Neural cell (in vitro differentiated cells): ENCODE measurements around the gene GTF2IRD1. TPM values are rescaled to one million over a fixed set of nuclear protein-coding genes. Genes with fewer than 3 reads are reported as not detected.
A peak's percentile ranks its signal among the peaks of the same experiment; 100 is the strongest.

Experiments used
- H2AFZ ChIP-seq: fragments of 200-600, 300-800 bp; sonication (generic), shearing (Covaris generic); 2 replicates; pipeline ENCODE4 v1.6.0; 2014; ENCODE audit warnings: low read depth, mild to moderate bottlenecking, antibody characterized with exemption, low read length, moderate library complexity
- H3F3A ChIP-seq: fragments of 200-600 bp; shearing (Covaris generic); 2 replicates; pipeline ENCODE4 v1.6.1; 2016; ENCODE audit warnings: mild to moderate bottlenecking, moderate library complexity, mixed read lengths, antibody characterized with exemption, low read length; ENCODE audit not compliant: insufficient read depth, poor library complexity, severe bottlenecking
- H3K27ac ChIP-seq: fragments of 200-600, 300-800 bp; sonication (generic), shearing (Covaris generic); 2 replicates; pipeline ENCODE4 v1.5.1; 2014; ENCODE audit warnings: mild to moderate bottlenecking, low read length, moderate library complexity
- H3K27me3 ChIP-seq: fragments of 300-800, 200-600 bp; sonication (generic), shearing (Covaris generic); 2 replicates; pipeline ENCODE4 v1.6.0; 2014; ENCODE audit warnings: mild to moderate bottlenecking, low read depth, low read length, moderate library complexity; ENCODE audit not compliant: insufficient read depth
- H3K36me3 ChIP-seq: fragments of 300-800, 200-600 bp; sonication (generic), shearing (Covaris generic); 2 replicates; pipeline ENCODE4 v1.5.1; 2014; ENCODE audit warnings: mild to moderate bottlenecking, antibody characterized with exemption, low read length, moderate library complexity; ENCODE audit not compliant: insufficient read depth
- H3K4me2 ChIP-seq: fragments of 300-800, 200-600 bp; sonication (generic), shearing (Covaris generic); 2 replicates; pipeline ENCODE4 v1.6.0; 2014; ENCODE audit warnings: mild to moderate bottlenecking, low read length
- H3K4me3 ChIP-seq: fragments of 300-800, 200-600 bp; sonication (generic), shearing (Covaris generic); 2 replicates; pipeline ENCODE4 v1.5.1; 2014; ENCODE audit warnings: mild to moderate bottlenecking, low read length, moderate library complexity
- H3K79me2 ChIP-seq: fragments of 200-600 bp; shearing (Covaris generic); replicated peaks from 2 replicates; pipeline ENCODE4 v1.6.0; 2014; ENCODE audit warnings: mild to moderate bottlenecking, low read length, moderate library complexity; ENCODE audit not compliant: insufficient read depth
- H3K9ac ChIP-seq: fragments of 300-800, 200-600 bp; sonication (generic), shearing (Covaris generic); 2 replicates; pipeline ENCODE4 v1.6.1; 2016; ENCODE audit warnings: mild to moderate bottlenecking, low read length, mixed read lengths
- H3K9me2 ChIP-seq: fragments of 200-600 bp; shearing (Covaris generic); 2 replicates; pipeline ENCODE4 v1.6.1; 2016; ENCODE audit warnings: mild to moderate bottlenecking, low read length, mixed read lengths; ENCODE audit not compliant: insufficient read depth
- H3K9me3 ChIP-seq: fragments of 200-600, 300-800 bp; sonication (generic), shearing (Covaris generic); 2 replicates; pipeline ENCODE4 v1.6.1; 2016; ENCODE audit warnings: mild to moderate bottlenecking, mixed run types, low read length, moderate library complexity, mixed read lengths
- H4K20me1 ChIP-seq: fragments of 200-600 bp; shearing (Covaris generic); 2 replicates; pipeline ENCODE4 v1.6.1; 2016; ENCODE audit warnings: mild to moderate bottlenecking, mixed run types; ENCODE audit not compliant: insufficient read depth
- CTCF ChIP-seq: fragments of 450-650 bp; IDR thresholded peaks from 2 replicates; pipeline ENCODE4 v1.5.1; 2014; ENCODE audit warnings: antibody characterized with exemption, mild to moderate bottlenecking, moderate library complexity; ENCODE audit not compliant: poor library complexity, severe bottlenecking
- EP300 ChIP-seq: fragments of 450-650 bp; conservative IDR thresholded peaks from 2 replicates; pipeline ENCODE4 v1.6.1; 2014; ENCODE audit warnings: antibody characterized with exemption, mild to moderate bottlenecking, moderate library complexity; ENCODE audit not compliant: poor library complexity, severe bottlenecking
- EZH2 ChIP-seq: fragments of 200-600, 300-800 bp; shearing (Covaris generic), sonication (generic); IDR thresholded peaks from 2 replicates; pipeline ENCODE4 v1.6.1; 2014; ENCODE audit warnings: antibody characterized with exemption, low read length, borderline replicate concordance, mild to moderate bottlenecking; ENCODE audit not compliant: insufficient read depth, poor library complexity, severe bottlenecking
- MXI1 ChIP-seq: fragments of 450-650 bp; conservative IDR thresholded peaks from 2 replicates; pipeline ENCODE4 v1.6.1; 2014; ENCODE audit warnings: antibody characterized with exemption, mild to moderate bottlenecking; ENCODE audit not compliant: poor library complexity, severe bottlenecking
- POLR2AphosphoS5 ChIP-seq: IDR thresholded peaks from 2 replicates; pipeline ENCODE4 v1.6.1; 2012
- RAD21 ChIP-seq: fragments of 450-650 bp; conservative IDR thresholded peaks from 2 replicates; pipeline ENCODE4 v1.6.1; 2014; ENCODE audit warnings: antibody characterized with exemption, mild to moderate bottlenecking, moderate library complexity
- REST ChIP-seq: IDR thresholded peaks from 2 replicates; pipeline ENCODE4 v1.6.1; 2012; ENCODE audit warnings: borderline replicate concordance
- SMC3 ChIP-seq: fragments of 450-650 bp; conservative IDR thresholded peaks from 2 replicates; pipeline ENCODE4 v1.6.1; 2014; ENCODE audit warnings: antibody characterized with exemption, mild to moderate bottlenecking, moderate library complexity; ENCODE audit not compliant: poor library complexity
- TAF1 ChIP-seq: IDR thresholded peaks from 2 replicates; pipeline ENCODE4 v1.6.1; 2012; ENCODE audit warnings: low read depth
- polyA plus RNA-seq: library from polyadenylated mRNA; depleted of rRNA; stranded (reverse); fragments of >200 nt; gene quantifications from 2 replicates; pipeline ENCODE4 v1.2.3, GENCODE V29; 2014

Gene GTF2IRD1
- polyA plus RNA-seq, 1 donor from 2014 or later: 31.9 TPM

- Histone ChIP-seq H3K4me3 (no peak overlapping the region), H3K27ac (no peak overlapping the region), H2AFZ (no peak overlapping the region), H3K4me2 (no peak overlapping the region), H3K27me3 (no peaks in the 10 kb centered on the region), H3K9me3 (no peaks in the 10 kb centered on the region), H3K79me2 (peaks cover 15% of the 10 kb centered on the region), H4K20me1 (no peaks in the 10 kb centered on the region), H3K9me2 (no peaks in the 10 kb centered on the region), H3K36me3 (no peaks in the 10 kb centered on the region), H3F3A (no peaks in the 10 kb centered on the region), H3K9ac (no peak overlapping the region)
- TF ChIP-seq REST (no peak), EZH2 (no peak), EP300 (no peak), RAD21 (no peak), SMC3 (no peak), POLR2AphosphoS5 (no peak), CTCF (no peak), MXI1 (no peak), TAF1 (no peak)
These were observed 4.6 kb upstream of the GTF2IRD1 start for GRCh38 chr7:74449144-74449543.

- H3K27me3 ChIP-seq: no peaks in the 10 kb centered on the region
- H3K4me3 ChIP-seq: no peak overlapping the region
- H3K27ac ChIP-seq: no peak overlapping the region
- H3K4me2 ChIP-seq: no peak overlapping the region
- H3K9ac ChIP-seq: no peak overlapping the region
- H3F3A ChIP-seq: no peaks in the 10 kb centered on the region
- TF ChIP-seq TAF1 (no peak), CTCF (peak; percentile 53)
- H3K79me2 ChIP-seq: peaks cover 23% of the 10 kb centered on the region
- H4K20me1 ChIP-seq: no peaks in the 10 kb centered on the region
- no peaks in the 10 kb centered on the region for H3K36me3 ChIP-seq
- no peak overlapping the region for H2AFZ ChIP-seq
- H3K9me3 ChIP-seq: no peaks in the 10 kb centered on the region
- H3K9me2 ChIP-seq: no peaks in the 10 kb centered on the region
These were observed 3.8 kb upstream of the GTF2IRD1 start for GRCh38 chr7:74449809-74450397.
